Mesodermal cell (in vitro differentiated cells): ENCODE measurements around the gene NCBP2.
A peak's percentile ranks its signal among the peaks of the same experiment; 100 is the strongest.

Experiments used
- H3K27ac ChIP-seq: 2 replicates; pipeline ENCODE4 v1.7.0; 2013; ENCODE audit warnings: mild to moderate bottlenecking, low read depth, low read length, moderate library complexity; ENCODE audit not compliant: severe bottlenecking
- H3K36me3 ChIP-seq: 2 replicates; pipeline ENCODE4 v1.7.1; 2013; ENCODE audit warnings: mild to moderate bottlenecking, low read length, moderate library complexity; ENCODE audit not compliant: control insufficient read depth, insufficient read depth
- H3K4me1 ChIP-seq: one replicate; pipeline ENCODE4 v1.7.1; 2013; ENCODE audit warnings: mild to moderate bottlenecking, low read length; ENCODE audit not compliant: insufficient read depth, control insufficient read depth, poor library complexity, severe bottlenecking
- H3K4me3 ChIP-seq: 2 replicates; pipeline ENCODE4 v1.7.0; 2013; ENCODE audit warnings: low read length, control low read depth, mild to moderate bottlenecking; ENCODE audit not compliant: insufficient read depth, poor library complexity, severe bottlenecking; ENCODE audit errors: extremely low read depth
- H3K9me3 ChIP-seq: 2 replicates; pipeline ENCODE4 v1.7.1; 2013; ENCODE audit warnings: mild to moderate bottlenecking, low read length, moderate library complexity; ENCODE audit not compliant: control insufficient read depth
- WGBS, 2 experiments: methylation state at CpG; one replicate each; pipeline ENCODE4 v1.1.5; 2013; ENCODE audit warnings: missing lambda C conversion rate in 2 of 2; ENCODE audit not compliant: insufficient coverage in 2 of 2; 5-methylcytosine and 5-hydroxymethylcytosine counted together

NCBP2 gene

DNA sequence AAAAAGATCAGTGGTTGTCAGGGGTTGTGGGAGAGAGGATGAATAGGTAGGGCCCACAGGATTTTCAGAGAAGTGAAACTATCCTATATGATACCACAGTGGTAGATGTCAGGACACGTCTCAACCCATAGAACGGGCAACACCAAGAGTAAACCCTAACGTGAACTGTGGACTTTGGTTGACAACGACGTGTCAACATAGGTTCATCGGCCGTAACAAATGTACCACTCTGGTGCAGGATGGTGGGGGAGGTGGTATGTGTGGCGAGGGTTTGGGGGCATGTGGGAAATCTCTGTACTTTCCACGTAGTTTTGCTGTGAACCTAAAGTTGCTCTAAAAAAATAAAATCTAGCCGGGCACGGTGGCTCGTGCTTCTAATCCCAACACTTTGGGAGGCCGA, 39.3 kb upstream of the NCBP2 start:
- no peaks in the 10 kb centered on the region for H3K4me1 ChIP-seq
- no peak overlapping the region for H3K27ac ChIP-seq
- 96 to 97% methylated on average over 11 to 13 of the region's 13 CpGs for WGBS, 2 experiments
- H3K4me3 ChIP-seq: no peak overlapping the region
- H3K9me3 ChIP-seq: peaks cover 3% of the 10 kb centered on the region
- no peaks in the 10 kb centered on the region for H3K36me3 ChIP-seq

DNA sequence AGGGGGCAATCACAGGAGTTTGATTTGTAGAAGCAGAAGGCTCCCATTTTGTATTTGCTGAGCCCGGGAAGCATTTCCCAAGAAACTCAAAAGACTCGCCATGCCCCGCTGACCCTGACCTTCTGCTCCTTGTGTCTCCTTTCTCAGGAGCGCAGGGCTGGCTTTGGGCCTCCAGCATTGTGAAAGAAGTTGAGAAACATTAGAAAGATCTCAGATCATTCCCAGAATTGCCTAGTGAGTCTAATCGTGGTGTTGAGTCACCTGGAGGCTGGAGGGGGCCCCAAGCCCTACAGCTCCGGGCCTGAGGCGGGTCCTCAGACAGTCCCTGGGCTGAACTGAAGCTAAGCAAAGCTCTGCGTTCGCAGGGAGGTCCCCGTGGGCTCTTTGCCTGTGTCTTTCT, 37.2 kb upstream of the NCBP2 start:
- H3K27ac ChIP-seq: no peak overlapping the region
- no peaks in the 10 kb centered on the region for H3K4me1 ChIP-seq
- H3K4me3 ChIP-seq: no peak overlapping the region
- H3K36me3 ChIP-seq: no peaks in the 10 kb centered on the region
- peaks cover 3% of the 10 kb centered on the region for H3K9me3 ChIP-seq
- WGBS, 2 experiments: 89 to 92% methylated on average over 9 of the region's 10 CpGs

DNA sequence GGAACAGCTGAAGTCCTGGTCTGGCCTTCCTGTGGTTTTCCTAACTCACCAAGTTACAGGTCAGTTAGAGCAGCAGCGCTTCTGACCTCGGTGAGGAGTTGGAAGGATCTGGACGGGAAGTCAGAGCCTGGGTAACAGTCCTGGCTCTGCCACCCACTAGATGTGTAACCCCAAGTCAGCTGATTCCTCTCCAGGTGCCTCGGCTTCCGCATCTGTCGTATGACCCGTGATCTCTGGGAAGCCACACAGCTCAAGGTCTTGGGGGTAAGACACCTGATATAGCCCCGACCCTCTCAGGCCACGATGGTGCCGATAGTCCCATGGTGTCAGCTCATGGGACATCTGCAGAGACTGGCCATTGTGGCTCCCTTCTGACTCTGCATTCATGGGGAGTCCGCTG, 34.6 kb upstream of the NCBP2 start:
- peaks cover 3% of the 10 kb centered on the region for H3K9me3 ChIP-seq
- 87 to 91% methylated on average over 11 of the region's 11 CpGs for WGBS, 2 experiments
- H3K36me3 ChIP-seq: no peaks in the 10 kb centered on the region
- no peak overlapping the region for H3K27ac ChIP-seq
- H3K4me3 ChIP-seq: no peak overlapping the region
- H3K4me1 ChIP-seq: no peaks in the 10 kb centered on the region

DNA sequence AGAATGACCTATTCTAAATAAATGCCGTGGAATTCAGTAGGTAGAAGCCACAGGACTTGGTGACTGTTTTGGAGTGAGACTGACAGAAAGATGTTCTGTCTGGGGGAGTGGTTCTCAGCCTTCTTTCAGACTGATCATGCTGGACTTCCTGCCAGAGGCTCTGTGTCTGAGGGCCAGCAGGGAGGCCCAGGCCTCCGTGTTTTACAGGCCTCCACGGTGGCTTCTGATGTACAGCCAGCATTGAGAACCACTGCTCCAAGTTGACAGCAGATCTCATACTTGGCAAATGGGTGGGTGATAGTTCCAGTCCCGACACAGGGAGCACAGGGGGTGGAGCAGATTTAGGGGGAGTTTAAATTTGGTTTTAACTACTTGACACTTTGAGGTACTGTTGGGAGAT, 33.0 kb upstream of the NCBP2 start:
- Histone ChIP-seq H3K9me3 (peaks cover 5% of the 10 kb centered on the region), H3K36me3 (no peaks in the 10 kb centered on the region), H3K4me1 (no peaks in the 10 kb centered on the region), H3K27ac (no peak overlapping the region), H3K4me3 (no peak overlapping the region)
- 79 to 81% methylated on average over 4 of the region's 4 CpGs for WGBS, 2 experiments

DNA sequence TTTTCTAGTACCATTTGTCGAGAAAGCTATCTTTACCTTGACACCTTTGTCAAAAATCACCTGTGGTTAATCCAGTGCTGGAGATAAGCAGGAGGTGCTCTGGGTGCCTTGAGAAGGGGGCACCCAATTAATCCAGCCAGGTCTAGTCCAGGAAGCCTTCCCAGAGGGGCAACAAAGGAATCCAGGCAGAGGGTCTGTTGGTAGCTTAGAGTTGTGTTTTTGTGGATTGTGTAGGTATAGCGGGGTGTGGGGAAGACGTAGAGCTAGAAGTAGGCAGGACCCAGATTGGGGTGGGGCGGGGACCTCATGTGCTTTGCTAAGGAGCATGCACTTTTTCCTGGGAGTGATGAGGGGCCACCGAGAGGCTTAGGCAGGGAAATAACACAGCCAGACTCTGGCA, 32.3 kb upstream of the NCBP2 start:
- no peak overlapping the region for H3K27ac ChIP-seq
- 88 to 95% methylated on average over 4 of the region's 5 CpGs for WGBS, 2 experiments
- H3K9me3 ChIP-seq: peaks cover 5% of the 10 kb centered on the region
- no peaks in the 10 kb centered on the region for H3K4me1 ChIP-seq
- no peak overlapping the region for H3K4me3 ChIP-seq
- H3K36me3 ChIP-seq: no peaks in the 10 kb centered on the region

DNA sequence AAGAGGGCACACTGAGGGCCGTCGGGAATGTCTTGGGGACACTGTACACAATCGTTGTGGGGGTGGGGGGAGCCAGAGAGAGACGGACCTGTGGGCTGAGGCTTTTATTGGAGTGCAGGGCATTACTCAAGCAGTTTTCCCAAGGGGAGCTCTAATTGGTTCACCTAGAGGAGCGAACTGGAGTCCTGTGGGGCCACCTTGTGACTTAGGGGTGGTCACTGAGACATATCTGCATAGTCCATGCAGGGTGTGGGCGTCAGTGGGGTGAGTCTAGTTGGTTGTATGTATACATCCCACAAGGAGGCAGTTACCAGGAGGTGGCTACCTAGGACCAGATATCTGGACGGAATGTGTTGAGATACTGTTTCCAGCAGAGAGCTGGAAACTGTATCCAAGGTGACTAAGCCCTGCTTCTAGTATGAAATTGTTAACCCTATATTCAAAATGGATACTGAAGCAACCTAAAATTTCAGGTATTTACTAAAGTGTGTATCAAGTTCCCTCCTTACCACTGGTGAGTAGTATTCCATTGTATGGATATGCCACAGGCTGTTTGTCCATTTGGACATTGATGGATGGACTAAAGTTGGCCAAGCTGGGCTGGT, 28.9 kb upstream of the NCBP2 start:
- WGBS, 2 experiments: 74% methylated on average over 6 of the region's 7 CpGs

DNA sequence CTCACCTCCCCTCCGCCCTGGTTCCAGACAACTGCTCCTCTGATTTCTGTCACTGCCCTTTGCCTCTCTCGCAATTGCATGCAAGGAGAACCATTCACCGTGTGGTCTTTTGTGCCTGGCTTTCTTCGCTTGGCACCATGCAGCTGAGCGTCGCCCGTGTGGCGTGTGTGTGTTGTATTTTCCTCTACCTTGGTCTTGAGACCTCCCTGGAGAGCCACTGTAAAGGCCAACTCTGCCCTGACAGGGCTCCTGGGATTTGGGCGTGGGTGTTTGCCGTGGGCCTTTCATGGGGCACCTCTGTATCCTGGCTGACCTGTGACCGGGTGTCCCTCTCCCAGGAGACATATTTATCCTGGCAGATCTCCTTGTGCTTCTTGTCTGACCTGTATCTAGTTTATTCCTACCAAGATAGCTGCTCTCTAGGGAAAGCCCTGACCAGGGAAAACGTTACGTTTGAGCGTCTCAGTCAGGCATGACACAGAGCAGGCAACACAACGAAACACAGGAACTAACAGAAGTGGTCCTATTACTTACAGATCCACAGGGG, 28.3 kb upstream of the NCBP2 start:
- Histone ChIP-seq H3K36me3 (no peaks in the 10 kb centered on the region), H3K4me3 (no peak overlapping the region), H3K4me1 (peaks cover 6% of the 10 kb centered on the region), H3K27ac (no peak overlapping the region), H3K9me3 (peaks cover 5% of the 10 kb centered on the region)
- WGBS, 2 experiments: 87% methylated on average over 14 to 15 of the region's 15 CpGs

More for the DNA sequence above, 28.9 kb upstream of the NCBP2 start:
- no peaks in the 10 kb centered on the region for H3K36me3 ChIP-seq
- H3K4me1 ChIP-seq: peaks cover 6% of the 10 kb centered on the region
- H3K9me3 ChIP-seq: peaks cover 5% of the 10 kb centered on the region
- no peak overlapping the region for H3K27ac ChIP-seq
- H3K4me3 ChIP-seq: no peak overlapping the region

DNA sequence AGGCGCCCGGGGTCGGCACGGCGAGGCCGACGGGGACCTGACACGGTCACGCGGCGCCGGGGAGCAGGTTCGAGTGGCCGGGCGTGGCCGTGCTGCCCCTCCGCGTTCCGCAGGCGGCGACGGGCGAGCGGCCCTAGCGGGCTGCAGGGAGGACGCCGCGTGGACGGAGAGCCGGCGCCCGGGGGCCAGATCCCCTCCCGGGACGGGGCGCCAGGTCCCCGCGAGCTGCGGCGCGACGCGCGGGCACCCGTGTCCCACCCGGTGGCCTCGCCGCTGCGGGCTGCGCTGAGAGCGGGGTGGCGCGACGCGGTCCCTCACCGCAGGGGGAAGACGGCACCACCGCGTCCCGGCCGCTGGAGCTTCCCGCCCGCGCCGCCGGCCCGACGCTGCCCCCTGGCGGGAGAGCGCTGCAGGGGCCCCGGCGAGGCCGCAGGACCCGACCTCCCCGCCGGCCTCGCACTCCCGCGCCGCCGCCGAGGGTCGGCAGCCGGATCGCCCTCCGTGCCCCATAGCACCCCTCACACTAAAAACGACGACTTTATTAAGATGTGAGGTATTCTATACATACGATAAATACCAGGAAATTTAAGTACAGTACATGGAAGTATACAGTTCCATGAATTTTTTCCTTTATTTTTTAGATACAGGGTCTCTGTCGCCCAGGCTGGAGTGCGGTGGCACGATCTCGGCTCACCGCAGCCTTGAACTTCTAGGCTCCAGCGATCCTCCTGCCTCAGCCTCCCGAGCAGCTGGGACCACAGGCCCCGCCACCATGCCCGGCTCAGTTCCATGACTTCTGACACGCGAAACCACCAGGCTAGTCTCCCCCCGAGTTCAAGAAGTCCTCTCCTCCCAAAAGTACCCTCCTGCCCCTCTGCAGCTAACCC, 27.6 kb upstream of the NCBP2 start:
- peaks cover 6% of the 10 kb centered on the region for H3K4me1 ChIP-seq
- H3K9me3 ChIP-seq: peaks cover 5% of the 10 kb centered on the region
- WGBS, 2 experiments: 11 to 17% methylated on average over 40 to 72 of the region's 100 CpGs
- no peak overlapping the region for H3K27ac ChIP-seq
- peak overlapping the region; percentile 58 for H3K4me3 ChIP-seq
- no peaks in the 10 kb centered on the region for H3K36me3 ChIP-seq

DNA sequence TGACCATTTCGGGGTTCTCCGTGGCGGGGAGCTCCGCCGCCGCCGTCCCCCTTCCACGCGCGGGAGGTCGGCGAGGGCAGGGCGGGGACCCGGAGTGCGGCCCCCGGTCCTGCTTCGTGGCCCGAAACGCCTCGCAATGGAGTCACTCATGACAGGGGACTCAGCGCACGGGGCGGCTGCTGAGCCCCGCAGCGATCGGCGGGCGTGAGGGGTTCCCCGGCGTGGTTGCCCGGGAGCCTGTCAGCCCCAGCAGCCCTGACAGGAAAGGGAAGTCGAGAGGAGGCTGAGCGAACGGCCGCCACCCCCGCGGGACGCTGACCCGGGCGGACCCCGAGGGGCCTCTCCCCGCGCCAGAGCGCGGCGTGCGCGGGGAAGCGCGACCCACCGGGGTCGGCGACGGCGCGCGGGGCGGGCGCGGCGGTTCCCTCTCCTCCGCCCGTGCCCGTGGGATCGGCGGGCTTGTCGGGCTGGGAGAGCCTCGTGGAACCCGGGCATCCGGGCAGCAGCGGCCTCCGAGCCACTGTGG, 26.9 kb upstream of the NCBP2 start:
- no peaks in the 10 kb centered on the region for H3K36me3 ChIP-seq
- H3K4me1 ChIP-seq: peaks cover 6% of the 10 kb centered on the region
- 1% methylated on average over 58 to 66 of the region's 72 CpGs for WGBS, 2 experiments
- H3K9me3 ChIP-seq: peaks cover 5% of the 10 kb centered on the region
- peak overlapping the region; percentile 58 for H3K4me3 ChIP-seq
- no peak overlapping the region for H3K27ac ChIP-seq

DNA sequence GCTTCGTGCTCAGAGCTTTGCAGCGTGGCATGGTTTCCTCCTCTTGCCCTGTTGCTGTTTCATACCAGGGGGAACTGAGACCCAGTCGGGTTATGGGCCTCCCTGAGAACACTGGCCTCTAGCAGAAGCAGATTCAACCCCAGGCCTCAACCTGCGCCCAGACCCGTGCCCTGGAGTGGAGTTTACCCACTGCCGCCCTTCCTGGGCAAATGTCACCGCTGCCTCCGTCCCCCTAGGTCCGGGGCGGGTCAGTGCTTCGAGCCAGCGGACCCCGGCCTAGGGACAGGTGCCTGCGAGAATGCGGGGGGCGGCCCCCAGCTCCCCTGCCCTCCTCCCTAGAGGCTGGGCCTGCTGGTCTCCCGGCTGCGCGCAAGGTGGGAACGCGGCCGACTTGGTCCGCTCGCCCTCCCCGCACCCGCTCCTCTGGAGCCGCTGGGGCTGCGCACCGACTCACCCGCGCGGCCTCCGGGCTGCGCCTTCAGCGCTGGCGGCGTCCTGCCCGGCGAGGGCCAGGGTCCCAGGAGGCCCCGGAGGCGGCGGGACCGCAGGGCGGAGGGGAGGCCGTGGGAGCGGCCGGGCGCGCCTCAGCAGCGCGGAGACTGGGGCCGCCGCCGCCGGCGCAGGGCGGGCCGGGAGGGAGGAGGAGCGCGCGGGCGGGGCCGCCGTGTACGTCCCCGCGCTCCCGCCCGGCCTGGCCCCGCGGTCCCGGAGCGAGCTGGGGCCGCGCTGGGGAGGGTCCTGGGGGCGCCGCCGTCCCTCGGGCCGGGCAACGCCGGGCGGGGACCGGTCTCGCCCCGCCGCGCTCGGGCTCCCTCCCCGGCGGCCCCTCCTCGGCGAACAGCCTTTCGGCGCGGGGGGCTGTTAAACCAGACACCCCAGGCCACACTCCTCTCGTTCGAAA, 26.2 kb upstream of the NCBP2 start, which contains the start of gene PIGZ:
PIGZ (minus strand) TSS at position 601 of the 901 bp plus-strand sequence. CDS start 16,802 bp downstream, outside the sequence.
- 1 to 2% methylated on average over 66 to 78 of the region's 98 CpGs for WGBS, 2 experiments
- Histone ChIP-seq H3K27ac (no peak within 1 kb of the TSS), H3K36me3 (no peaks in the 10 kb centered on the region), H3K4me1 (peaks cover 6% of the 10 kb centered on the region), H3K4me3 (peak within 1 kb of the TSS; percentile 58), H3K9me3 (peaks cover 5% of the 10 kb centered on the region)
